B cell (primary cell): ENCODE data around the gene IGF1R. TPM values are rescaled to one million over a fixed set of nuclear protein-coding genes. Genes with fewer than 3 reads are reported as not detected.

Experiments used
- ATAC-seq: fragments of 200-7000 bp; cut with Tn5 transposase; one replicate; pipeline ENCODE4 v1.10.0; 2021; ENCODE audit warnings: low read depth, mild to moderate bottlenecking, moderate number of reproducible peaks, moderate library complexity
- CTCF ChIA-PET: fragments of 350-600 bp; sonication (Branson Sonifier 250); formaldehyde crosslinking; loops from one replicate; lab custom pipeline; 2021; ENCODE audit warnings: antibody characterized with exemption, inconsistent platforms; lab: Charles Lee
- POLR2A ChIA-PET: fragments of 350-600 bp; sonication (Branson Sonifier 250); formaldehyde crosslinking; loops from one replicate; lab custom pipeline; 2021; ENCODE audit warnings: antibody characterized with exemption; lab: Charles Lee
- DNase-seq: peaks from one replicate; pipeline ENCODE4 v3.0.0; 2013
- H2AFZ ChIP-seq: 2 replicates; pipeline ENCODE4 v1.6.1; 2012; ENCODE audit warnings: mild to moderate bottlenecking, low read depth, low read length; ENCODE audit not compliant: insufficient read depth, poor library complexity, severe bottlenecking
- H3K27ac ChIP-seq, 2 donors: 1 replicate in 1 of 2; 2 replicates in 1 of 2; pipeline ENCODE4 v1.5.1; 2012 to 2013; ENCODE audit warnings: low read length in 2 of 2, mild to moderate bottlenecking in 2 of 2, moderate library complexity in 1 of 2
- H3K27me3 ChIP-seq, 4 experiments: fragments of 200-600 bp in 1 of 4; sonication (generic) in 1 of 4; replicated peaks in 1 of 4; 1 replicate in 2 of 4; 2 replicates in 2 of 4; pipeline versions ENCODE4 v1.6.1 to v1.7.0; 2013 to 2016; ENCODE audit warnings: low read length in 3 of 4, mild to moderate bottlenecking in 2 of 4, mixed read lengths in 1 of 4, moderate library complexity in 1 of 4; ENCODE audit not compliant: insufficient read depth in 4 of 4, control insufficient read depth in 3 of 4; ENCODE audit errors: control extremely low read depth in 1 of 4
- H3K36me3 ChIP-seq, 2 experiments: replicated peaks in 1 of 2; 1 replicate in 1 of 2; 2 replicates in 1 of 2; pipeline versions ENCODE4 v1.6.1 to v1.7.1; 2013; ENCODE audit warnings: low read length in 1 of 2; ENCODE audit not compliant: insufficient read depth in 2 of 2, control insufficient read depth in 1 of 2; ENCODE audit errors: control extremely low read depth in 1 of 2, extremely low read depth in 1 of 2
- H3K4me1 ChIP-seq, 2 donors: fragments of 200-600 bp in 1 of 2; sonication (generic) in 1 of 2; 1 replicate in 1 of 2; 2 replicates in 1 of 2; pipeline versions ENCODE4 v1.5.1 to v1.6.1; 2013 to 2017; ENCODE audit warnings: low read length in 2 of 2; ENCODE audit not compliant: control insufficient read depth in 2 of 2, insufficient read depth in 2 of 2
- H3K4me2 ChIP-seq: replicated peaks from 2 replicates; pipeline ENCODE3; 2012; ENCODE audit warnings: mild to moderate bottlenecking, low read depth, low read length; ENCODE audit not compliant: poor library complexity, severe bottlenecking
- H3K4me3 ChIP-seq, 5 experiments: fragments of 200-600 bp in 1 of 5; sonication (generic) in 1 of 5; 1 replicate in 3 of 5; 2 replicates in 2 of 5; pipeline versions ENCODE4 v1.5.1 to v1.7.0; 2011 to 2016; ENCODE audit warnings: low read length in 4 of 5, mild to moderate bottlenecking in 4 of 5, low read depth in 2 of 5, control low read depth in 1 of 5, moderate library complexity in 1 of 5; ENCODE audit not compliant: insufficient read depth in 1 of 5; ENCODE audit errors: control extremely low read depth in 1 of 5, extremely low read depth in 1 of 5
- H3K79me2 ChIP-seq: fragments of 200-600 bp; sonication (generic); one replicate; pipeline ENCODE4 v1.6.0; 2016; ENCODE audit warnings: low read length; ENCODE audit not compliant: control insufficient read depth, insufficient read depth
- H3K9ac ChIP-seq: fragments of 200-600 bp; sonication (generic); 2 replicates; pipeline ENCODE4 v1.6.1; 2017; ENCODE audit warnings: mild to moderate bottlenecking, low read length, moderate library complexity
- H3K9me3 ChIP-seq, 3 donors: one replicate each; pipeline versions ENCODE4 v1.6.1 to v1.7.1; 2013; ENCODE audit warnings: low read length in 2 of 3; ENCODE audit not compliant: control insufficient read depth in 2 of 3, insufficient read depth in 1 of 3; ENCODE audit errors: control extremely low read depth in 1 of 3
- H4K20me1 ChIP-seq: 2 replicates; pipeline ENCODE4 v1.6.0; 2012; ENCODE audit warnings: mild to moderate bottlenecking, low read length; ENCODE audit not compliant: insufficient read depth, control insufficient read depth, poor library complexity, severe bottlenecking
- H3K27ac Mint-ChIP-seq: one replicate; pipeline ENCODE4 v1.8.0; 2021; ENCODE audit warnings: mixed read lengths
- H3K27me3 Mint-ChIP-seq: one replicate; pipeline ENCODE4 v1.8.0; 2021; ENCODE audit warnings: mixed read lengths
- H3K4me1 Mint-ChIP-seq: one replicate; pipeline ENCODE4 v1.8.0; 2021; ENCODE audit warnings: mixed read lengths
- H3K4me3 Mint-ChIP-seq: one replicate; pipeline ENCODE4 v1.8.0; 2021; ENCODE audit warnings: mixed read lengths
- H3K9me3 Mint-ChIP-seq: one replicate; pipeline ENCODE4 v1.8.0; 2022; ENCODE audit warnings: mixed read lengths; ENCODE audit not compliant: insufficient read depth
- CTCF ChIP-seq: fragments of 200-600 bp; IDR thresholded peaks from one replicate; pipeline ENCODE4 v1.8.0; 2022; ENCODE audit warnings: antibody characterized with exemption, mild to moderate bottlenecking
- EZH2 ChIP-seq: IDR thresholded peaks from 2 replicates; pipeline ENCODE4 v1.6.1; 2012; ENCODE audit warnings: borderline replicate concordance, low read depth, mild to moderate bottlenecking, moderate library complexity, low read length; ENCODE audit not compliant: insufficient read depth, poor library complexity, severe bottlenecking
- WGBS: methylation state at CpG from one replicate; pipeline ENCODE4 v1.1.5; 2013; ENCODE audit warnings: missing lambda C conversion rate; ENCODE audit not compliant: insufficient coverage; 5-methylcytosine and 5-hydroxymethylcytosine counted together
- intact Hi-C: fragments of 100-400 bp; cut with micrococcal nuclease; formaldehyde crosslinking; loops from one replicate; pipeline ENCODE4 v1.10.0; 2022
- polyA plus RNA-seq: library from polyadenylated mRNA; depleted of rRNA; stranded (reverse); fragments of >200 nt; gene quantifications from 2 replicates; pipeline ENCODE4 v1.2.3, GENCODE V29; 2012
- total RNA-seq, 2 donors: library from RNA; stranded (reverse); fragments of 120-200 nt in 1 of 2; gene quantifications; 1 replicate in 1 of 2; 2 replicates in 1 of 2; pipeline versions ENCODE4 v1.2.3 to v1.2.4, GENCODE V29; 2013 to 2022

IGF1R gene
- total and polyA plus RNA-seq, 2 donors (not counting 1 experiment from before 2014, with no cell fraction given): 5.4 to 23.1 TPM

DNA sequence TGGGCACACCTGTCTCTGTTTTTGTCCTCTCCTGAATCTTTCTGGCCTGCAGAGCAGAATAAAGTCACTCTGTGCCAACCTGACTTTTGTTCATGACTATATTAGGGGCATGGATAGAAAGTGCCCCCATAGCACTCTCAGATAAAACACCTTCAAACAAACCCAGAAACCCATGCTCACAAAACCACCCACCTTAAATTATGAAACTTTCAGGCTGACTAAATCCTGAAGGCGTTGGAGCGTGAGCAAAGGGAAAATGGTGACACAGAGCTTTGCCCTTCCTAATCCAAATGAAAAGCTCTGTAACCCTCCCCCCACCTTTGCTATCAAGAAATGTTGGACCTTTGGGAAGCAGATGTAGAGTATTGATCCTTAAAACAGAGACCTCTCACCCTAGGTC, 138.9 kb downstream of the IGF1R start:
- H3K4me2 ChIP-seq: no peak overlapping the region
- POLR2A ChIA-PET: no interaction called here

More for the DNA sequence above, 138.9 kb downstream of the IGF1R start:
- no peak overlapping the region for H3K27ac ChIP-seq
- Mint-ChIP-seq H3K9me3 (no peaks in the 10 kb centered on the region), H3K4me1 (no peaks in the 10 kb centered on the region), H3K27me3 (peaks cover 5% of the 10 kb centered on the region), H3K4me3 (no peak overlapping the region), H3K27ac (no peak overlapping the region)
- no peaks in the 10 kb centered on the region for H3K9me3 ChIP-seq
- H3K4me3 ChIP-seq: no peak overlapping the region
- TF ChIP-seq EZH2 (no peak), CTCF (no peak)
- no CpG with 5 or more reads among the region's 2 CpGs for WGBS
- ATAC-seq (no peak), DNase-seq (no peak)
- CTCF ChIA-PET: interaction anchor here (1.2 kb wide), 1 partner anchor 94 kb away, joined by 4 read pairs; no protein-coding TSS in a partner anchor
- no peak overlapping the region for H3K9ac ChIP-seq
- H3K27me3 ChIP-seq: no peaks in the 10 kb centered on the region
- intact Hi-C loops: no loop called here
- H3K36me3 ChIP-seq: no peaks in the 10 kb centered on the region
- H2AFZ ChIP-seq: no peak overlapping the region
- H4K20me1 ChIP-seq: no peaks in the 10 kb centered on the region
- H3K4me1 ChIP-seq: no peaks in the 10 kb centered on the region
- H3K79me2 ChIP-seq: peaks cover 3% of the 10 kb centered on the region
